HCT116 (cell line): ENCODE data around the gene CALN1.

Experiments
- CEBPB ChIP-seq: IDR thresholded peaks from 2 replicates; pipeline ENCODE4 v1.6.1; 2012; ENCODE audit warnings: low read depth
- CTCF ChIP-seq, 3 experiments: fragments of 200-600 bp in 1 of 3; sonication (generic) in 1 of 3; IDR thresholded peaks in 2 of 3; conservative IDR thresholded peaks in 1 of 3; 2 replicates each; pipeline ENCODE4 v1.5.1; 2012 to 2017; ENCODE audit warnings: low read depth in 2 of 3, low read length in 2 of 3, antibody characterized with exemption in 1 of 3, borderline replicate concordance in 1 of 3, control low read depth in 1 of 3, mild to moderate bottlenecking in 1 of 3, mixed read lengths in 1 of 3, mixed run types in 1 of 3, moderate library complexity in 1 of 3; ENCODE audit not compliant: insufficient read depth in 1 of 3
- EZH2 ChIP-seq: fragments of 200-600 bp; sonication (generic); IDR thresholded peaks from 2 replicates; pipeline ENCODE4 v1.6.1; 2017; ENCODE audit warnings: antibody characterized with exemption, mixed run types
- EZH2phosphoT487 ChIP-seq: fragments of 200-600 bp; IDR thresholded peaks from 2 replicates; pipeline ENCODE4 v1.6.1; 2018; ENCODE audit warnings: antibody characterized with exemption, borderline replicate concordance
- MAX ChIP-seq: IDR thresholded peaks from 2 replicates; pipeline ENCODE4 v1.6.1; 2012
- POLR2A ChIP-seq: IDR thresholded peaks from 2 replicates; pipeline ENCODE4 v1.7.0; 2011; ENCODE audit warnings: borderline replicate concordance; ENCODE audit not compliant: insufficient read depth, insufficient read length; ENCODE audit errors: extremely low read depth
- RAD21 ChIP-seq: IDR thresholded peaks from 2 replicates; pipeline ENCODE4 v1.6.1; 2012; ENCODE audit warnings: low read depth, mild to moderate bottlenecking
- REST ChIP-seq: IDR thresholded peaks from 2 replicates; pipeline ENCODE4 v1.6.1; 2012; ENCODE audit warnings: low read depth
- SIN3A ChIP-seq: IDR thresholded peaks from 2 replicates; pipeline ENCODE4 v1.6.1; 2012; ENCODE audit warnings: low read depth
- ZNF274 ChIP-seq: fragments of 200-500 bp; sonication (Bioruptor generic); IDR thresholded peaks from 2 replicates; pipeline ENCODE4 v1.6.1; 2014; ENCODE audit warnings: mild to moderate bottlenecking, low read depth, low read length, inconsistent platforms

GRCh38 chr7:71911051-71911450, 501.1 kb downstream of the CALN1 start:
- TF ChIP-seq POLR2A (no peak), RAD21 (no peak), ZNF274 (no peak), MAX (no peak), EZH2 (no peak), CTCF (IDR thresholded peaks at IDR 0.05 in 2 of 3, conservative IDR thresholded peaks at IDR 0.05 in 1 of 3; ENCODE audit: borderline replicate concordance in 1 of 3, insufficient read depth in 1 of 3, low read depth in 2 of 3, low read length in 2 of 3) (no peak), EZH2phosphoT487 (no peak), SIN3A (no peak), CEBPB (no peak), REST (no peak)
